ENCODE measurements around the gene PDE9A.

GRCh38 chr21:42695697-42696380, 42.4 kb downstream of the PDE9A start:
- no peak for TF ChIP-seq CTCF (IDR thresholded peaks at IDR 0.05)
- no peak for TF ChIP-seq POLR2A (IDR thresholded peaks at IDR 0.05)
